NCI-H748 (cell line): ENCODE results near the gene BARD1.
"Not testable (repeated sequence)": the region's sequence is repeated elsewhere in the genome, so short reads cannot be mapped to it uniquely, and the experiment has no call there.

Experiments used
- DNase-seq: peaks from one replicate; lab custom pipeline; 2025; ENCODE audit not compliant: unreplicated experiment; lab: John Stamatoyannopoulos, UW

BARD1 gene

DNA sequence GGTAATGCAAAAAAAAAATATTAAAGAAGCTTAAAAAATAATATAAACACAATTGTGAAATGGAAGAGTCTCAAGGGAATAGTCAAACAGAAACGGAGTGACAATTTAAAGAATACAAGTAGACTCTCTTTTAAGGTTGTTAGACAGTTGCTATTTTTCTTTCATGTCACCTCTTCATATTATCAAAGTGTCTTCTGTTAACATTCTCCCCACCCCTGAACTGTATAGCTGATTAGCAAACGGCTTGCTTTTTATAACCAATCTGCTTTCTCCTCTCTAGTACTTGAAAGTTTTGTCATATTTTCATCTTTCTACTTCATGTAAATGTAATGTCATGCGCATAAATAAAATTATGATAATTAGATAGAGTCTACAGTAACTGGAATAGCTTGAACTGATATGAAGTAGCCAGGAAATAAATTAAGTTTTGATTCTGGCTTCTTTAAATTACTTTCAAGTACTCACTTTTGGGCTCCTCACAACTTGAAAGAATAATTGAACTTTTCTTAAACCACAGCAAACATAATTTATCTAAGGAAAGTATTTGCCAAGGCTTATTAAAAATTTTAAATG is 37.0 kb downstream of the BARD1 start:
- no peak for DNase-seq

DNA sequence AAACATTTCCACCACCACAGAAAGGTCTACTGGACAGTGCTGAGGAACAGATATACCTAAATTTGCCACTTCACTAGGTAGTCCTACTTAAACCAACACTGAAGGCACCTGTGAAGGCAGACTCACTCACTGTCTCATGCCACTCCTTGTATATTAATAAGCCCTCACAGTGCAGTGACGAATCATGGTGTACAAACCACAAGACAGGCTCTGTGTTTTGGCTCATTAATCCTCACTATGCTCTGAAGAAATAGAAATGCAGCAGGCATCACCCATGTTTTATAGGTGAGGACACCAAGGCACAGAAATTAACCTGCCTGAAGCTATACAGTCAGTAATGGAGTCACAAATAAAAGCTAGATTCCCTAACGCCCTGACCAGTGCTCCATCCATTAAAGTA is 44.3 kb downstream of the BARD1 start:
- no peak for DNase-seq

DNA sequence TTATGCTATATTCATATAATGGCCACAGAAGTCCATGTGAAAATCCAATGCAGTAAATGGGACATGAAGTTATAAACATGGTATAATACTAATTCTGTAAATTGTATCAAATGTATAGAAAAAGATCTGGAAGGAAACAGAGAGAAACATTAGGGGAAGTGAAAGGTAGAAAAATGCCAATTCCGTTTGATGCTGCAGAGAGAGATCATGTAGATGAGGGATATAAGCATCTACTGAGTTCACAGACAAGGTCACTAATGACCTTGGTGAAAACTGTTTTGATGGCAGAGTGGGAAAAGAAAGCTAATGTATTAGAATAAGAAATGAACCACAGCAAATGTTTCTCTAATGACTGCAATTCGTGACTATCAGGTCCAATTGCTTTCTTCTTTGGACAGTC is 56.0 kb downstream of the BARD1 start:
- DNase-seq: no peak

DNA sequence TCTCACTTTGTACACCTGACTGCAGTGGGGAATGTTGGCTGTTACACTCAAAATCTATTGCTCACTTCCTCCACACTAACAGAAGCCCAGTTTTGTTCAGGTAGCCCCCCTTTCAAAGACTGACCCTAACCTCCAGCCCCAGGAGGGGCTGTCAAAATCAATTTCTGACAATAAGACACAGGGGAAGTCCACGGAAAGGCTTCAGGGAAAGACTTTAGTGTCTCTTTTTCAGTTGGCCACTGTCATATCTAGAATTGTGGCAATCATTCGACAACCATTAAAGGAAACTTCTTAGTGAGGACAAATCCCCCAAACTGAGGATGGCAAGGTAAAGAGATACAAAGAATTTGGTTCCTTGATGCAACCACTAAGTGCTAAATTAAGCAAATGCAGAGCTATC is 59.0 kb downstream of the BARD1 start:
- no peak for DNase-seq

DNA sequence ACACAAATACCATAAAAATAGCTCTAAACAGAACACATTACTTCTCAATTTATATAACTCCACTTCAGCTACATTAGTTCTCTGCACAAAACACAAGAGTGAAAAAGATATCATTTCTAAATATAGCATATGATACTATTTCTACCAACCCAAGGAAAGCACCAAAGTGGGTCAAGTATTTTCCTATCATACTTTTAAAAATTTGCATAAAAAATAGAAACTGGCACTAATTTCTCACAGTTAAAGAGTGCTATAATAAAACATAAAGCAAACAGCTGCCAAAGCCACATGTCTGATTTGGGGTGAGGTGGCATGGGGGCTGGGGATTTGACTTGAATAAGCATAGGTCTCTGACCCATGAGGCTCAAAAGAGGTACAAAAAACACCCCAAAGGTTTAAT is 61.5 kb downstream of the BARD1 start:
- DNase-seq: no peak

DNA sequence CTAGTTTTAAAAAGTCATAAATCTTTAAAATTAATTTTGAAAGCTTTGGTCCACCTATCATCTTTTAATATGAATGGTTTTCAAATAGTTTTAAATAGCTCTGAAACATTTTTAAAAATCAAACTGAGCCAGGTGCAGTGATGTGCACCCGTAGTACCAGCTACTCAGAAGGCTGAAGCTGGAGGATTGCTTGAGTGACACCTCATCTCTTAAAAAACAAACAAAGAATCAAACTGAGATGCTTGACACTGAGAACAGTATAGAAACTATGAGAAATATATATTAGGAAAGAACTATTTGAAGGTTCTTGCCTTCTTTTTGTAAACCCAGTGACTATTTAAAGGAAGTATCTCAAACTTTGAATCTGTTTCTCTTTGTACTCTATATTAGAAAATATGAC is 67.4 kb downstream of the BARD1 start:
- DNase-seq: no peak

DNA sequence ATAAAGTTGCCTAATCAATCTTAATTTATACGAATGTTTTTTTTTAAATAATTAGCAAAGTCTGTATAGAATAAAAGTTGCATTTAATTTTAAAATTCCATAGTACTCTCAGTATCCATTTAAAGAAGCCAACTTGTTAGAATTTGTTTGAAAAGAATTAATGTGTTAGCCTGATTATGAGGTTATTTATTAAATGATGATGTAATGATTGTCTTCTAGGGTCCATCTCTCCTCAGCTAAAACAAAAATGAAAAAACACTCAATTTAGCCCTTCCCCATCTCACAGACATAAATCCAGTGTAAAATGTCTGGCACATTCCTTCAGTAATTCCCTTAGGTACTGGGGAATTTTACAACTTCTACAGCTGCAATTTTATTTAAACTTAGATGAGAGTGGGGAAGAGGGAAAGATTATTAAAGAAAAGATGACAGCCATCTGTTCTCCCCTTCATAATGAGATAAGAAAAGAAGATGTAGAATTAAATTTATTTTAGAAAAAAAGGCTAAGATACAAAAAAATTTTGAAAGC is 68.6 kb downstream of the BARD1 start:
- no peak for DNase-seq

DNA sequence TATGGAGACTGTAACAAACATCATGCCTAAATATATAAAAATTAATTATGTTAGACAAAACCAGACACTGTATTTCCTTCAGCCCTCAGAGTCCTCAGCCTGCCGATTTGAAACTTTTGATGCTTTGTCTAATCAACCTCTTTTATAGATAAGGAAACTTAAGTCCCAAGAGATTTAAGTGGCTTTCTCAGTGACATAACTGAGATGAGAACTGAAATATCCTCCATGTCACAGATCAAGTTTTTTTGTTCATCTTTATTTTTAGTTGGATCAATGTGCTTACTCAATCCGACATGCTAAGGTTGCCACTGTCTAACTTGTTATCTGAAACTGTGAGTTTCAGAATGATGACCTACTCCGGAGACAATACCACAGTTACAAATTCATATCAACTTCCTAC is 72.3 kb downstream of the BARD1 start:
- no peak for DNase-seq

DNA sequence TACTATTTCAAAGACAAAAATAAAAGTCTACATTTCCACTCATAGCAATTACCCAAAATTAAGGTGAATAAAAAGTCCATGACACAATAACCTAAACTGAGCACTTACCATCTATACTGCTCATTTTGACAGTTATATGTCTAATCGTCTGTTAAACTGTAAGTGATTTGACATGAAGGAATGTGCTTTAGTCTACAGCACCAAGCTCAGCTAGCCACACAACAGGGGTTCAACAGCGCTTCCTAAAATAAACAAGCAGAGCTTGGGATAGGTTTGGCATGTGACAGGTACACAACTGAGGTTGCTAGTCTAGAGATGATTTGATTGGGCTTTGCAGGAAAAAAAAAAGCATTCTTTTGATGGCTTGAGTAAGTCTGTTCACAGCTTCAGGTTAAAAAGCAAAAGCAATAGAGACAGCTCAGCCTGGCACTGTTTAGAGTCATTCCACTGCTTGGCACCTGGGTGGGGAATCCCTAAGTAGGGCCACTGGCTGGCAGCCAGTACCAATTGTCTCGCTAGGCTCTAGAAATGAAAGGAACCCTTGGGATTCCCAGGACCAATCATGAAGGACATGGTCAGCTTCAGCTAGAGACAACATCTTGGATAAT is 78.6 kb downstream of the BARD1 start:
- peak; percentile 11 for DNase-seq

DNA sequence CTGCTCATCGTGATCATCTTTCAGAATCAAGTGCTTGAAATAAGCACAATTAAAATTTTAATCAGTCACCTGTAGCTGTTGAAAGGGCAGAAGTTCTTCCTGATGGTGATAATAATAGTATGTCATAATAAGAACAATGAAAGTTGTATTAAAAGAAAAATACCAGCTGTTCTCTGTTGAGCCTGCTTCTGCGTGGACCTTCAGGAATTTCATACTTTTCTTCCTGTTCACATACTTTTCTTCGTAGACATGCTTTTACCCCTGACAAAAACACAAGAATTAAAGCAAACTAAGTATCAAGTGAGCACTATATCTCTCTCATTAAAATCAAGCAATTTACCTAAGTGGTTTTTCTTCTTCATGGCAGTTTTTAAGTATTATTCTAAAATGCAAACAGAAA is 79.2 kb downstream of the BARD1 start:
- DNase-seq: no peak

DNA sequence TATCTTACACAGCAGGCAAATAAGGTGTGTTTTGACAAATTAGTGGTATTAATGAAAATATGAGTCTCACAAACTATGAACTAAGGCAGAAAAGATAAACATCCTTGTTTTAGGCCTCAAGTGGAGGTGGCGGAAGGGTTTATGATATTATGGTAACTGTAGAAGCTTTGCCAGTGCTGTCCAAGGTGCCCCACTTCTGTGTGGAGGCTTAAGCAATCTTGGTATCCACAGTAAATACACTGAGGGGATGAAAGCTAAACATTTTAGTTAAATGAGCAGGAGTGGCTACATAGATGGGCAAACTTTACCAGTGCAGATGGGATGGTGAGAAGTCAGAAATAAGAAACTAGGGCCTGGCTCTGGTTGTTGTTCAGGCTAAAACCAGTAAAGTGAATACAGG is 84.7 kb downstream of the BARD1 start:
- DNase-seq: no peak

DNA sequence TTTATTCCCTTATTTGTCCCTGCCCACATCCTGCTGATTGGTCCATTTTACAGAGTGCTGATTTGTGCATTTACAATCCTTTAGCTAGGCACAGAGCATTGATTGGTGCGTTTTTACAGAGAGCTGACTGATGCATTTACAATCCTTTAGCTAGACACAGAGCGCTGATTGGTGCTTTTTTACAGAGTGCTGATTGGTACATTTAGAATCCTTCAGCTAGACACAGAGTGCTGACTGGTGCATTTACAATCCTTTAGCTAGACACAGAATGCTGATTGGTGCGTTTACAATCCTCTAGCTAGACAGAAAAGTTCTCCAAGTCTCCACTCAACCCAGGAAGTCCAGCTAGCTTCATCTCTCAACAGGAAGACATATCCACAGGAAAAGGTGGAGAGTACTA is 91.6 kb downstream of the BARD1 start:
- DNase-seq: not testable (repeated sequence)

DNA sequence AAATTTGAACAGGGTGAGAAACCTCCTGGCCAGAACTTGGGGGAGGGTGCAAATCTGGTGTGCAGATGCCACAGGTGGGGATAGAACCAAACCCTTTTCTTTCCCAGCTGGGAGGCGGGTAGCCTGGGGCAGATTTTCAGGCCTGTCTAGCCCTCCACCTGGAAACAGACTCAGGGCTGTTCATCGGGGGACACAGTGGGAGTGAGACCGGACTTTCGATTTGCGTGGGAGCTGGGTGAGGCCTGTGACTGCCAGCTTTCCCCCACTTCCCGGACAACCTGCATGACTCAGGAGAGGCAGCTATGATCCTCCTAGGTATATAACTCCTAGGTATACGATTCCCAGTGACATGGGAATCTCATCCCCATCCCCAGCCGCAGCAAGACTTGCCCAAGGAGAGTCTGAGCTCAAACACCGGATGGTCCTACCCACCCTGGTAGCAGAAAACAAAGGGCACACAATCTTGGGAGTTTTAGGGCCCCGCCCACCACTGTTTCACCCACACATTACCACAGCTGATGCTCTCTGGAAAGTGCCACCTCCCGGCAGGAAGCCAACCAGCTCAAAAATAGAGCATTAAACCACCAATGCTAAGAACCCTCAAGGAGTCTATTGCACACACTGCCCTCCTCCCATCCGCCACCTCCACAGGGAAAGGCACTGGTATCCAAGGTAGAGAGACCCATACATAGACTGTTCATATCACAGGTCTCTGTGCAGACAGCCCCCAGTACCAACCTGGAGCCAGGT is 92.5 kb downstream of the BARD1 start:
- no peak for DNase-seq

DNA sequence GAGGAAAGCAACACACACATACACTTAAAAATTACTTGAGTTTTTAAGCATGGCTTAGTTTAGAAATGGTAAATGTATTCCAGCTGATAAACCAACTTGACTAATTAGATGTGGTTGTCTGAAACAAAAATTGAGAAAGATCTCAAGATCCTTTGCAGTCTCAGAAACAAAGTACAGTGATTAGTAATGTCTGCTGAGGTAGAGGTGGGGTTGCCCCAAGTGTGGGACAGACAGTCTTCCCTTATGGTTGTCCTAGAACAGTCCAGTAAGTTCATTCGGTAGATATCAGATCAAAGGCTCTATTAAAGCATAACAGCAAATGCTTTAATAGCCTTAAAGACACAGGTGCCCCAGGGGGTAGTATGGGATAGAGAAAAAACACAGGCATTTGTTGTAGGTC is 94.5 kb downstream of the BARD1 start:
- no peak for DNase-seq

DNA sequence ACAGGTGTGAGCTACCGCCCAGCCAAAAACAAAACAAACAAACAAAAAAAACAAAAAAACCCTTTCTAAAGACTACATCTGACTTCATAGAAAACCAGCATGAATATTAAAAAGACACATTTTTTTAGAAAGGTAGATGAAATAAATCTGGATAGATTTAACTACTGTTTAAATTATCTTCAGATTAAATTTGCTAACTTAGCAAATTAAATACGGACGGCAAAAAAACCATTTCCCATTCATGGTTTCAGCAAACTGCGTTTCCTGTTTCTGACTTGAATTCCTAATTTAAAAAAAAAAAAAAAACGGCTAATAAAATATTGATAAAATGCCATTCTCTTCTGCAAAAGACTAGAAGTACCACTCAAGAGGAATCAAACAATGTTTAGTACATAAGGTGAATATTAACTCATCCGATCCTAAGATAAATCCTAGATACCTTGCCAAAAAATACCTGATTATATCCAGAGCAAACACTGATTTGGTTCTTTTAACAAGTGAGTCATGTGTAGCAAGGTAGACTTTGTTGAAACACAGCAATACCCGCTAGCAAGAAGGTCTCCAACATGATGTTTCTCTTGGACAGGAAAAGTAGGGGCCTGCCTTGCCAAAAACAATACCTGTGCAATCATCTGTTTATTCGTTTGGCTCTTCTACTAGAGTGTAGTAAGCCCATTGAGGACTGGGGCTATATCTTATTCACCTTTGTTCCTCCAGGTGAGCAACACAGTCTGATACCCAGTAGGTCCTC is 96.2 kb downstream of the BARD1 start:
- DNase-seq: no peak

DNA sequence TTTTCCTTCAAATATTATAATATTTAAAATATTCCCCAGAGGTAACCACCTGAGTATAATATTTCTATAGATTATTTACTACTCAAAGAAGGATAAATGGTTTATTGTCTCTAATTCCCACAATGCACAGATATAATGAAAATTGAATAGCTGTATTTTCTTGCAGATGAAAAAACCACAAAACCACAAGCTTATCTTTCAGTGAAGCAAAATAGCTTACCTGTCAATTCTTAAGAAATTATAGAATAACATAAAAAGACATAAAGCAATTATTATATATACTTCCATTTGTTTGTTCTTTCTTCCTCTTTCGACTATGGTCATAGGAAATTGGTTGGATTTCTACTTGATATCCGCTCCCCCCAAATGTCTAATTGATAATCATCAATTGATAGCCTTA is 98.8 kb downstream of the BARD1 start:
- no peak for DNase-seq

DNA sequence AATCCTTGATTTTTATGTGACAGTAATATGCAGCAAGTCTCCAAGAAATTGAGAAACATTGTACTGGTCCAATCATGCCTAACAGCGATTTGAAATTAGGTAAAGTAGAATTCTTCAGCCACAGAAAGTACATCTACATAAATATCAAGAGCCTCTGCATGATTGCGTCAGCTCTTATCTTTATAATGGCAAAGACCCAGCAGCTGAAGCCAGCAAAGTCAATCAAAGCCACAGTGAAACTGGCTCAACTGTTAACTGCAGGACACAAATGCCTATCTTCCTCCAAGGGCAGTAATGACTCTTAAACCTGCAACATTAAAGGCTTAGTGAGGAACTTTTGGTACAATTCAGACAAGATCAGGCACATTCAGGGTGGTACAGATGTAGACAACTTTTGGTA is 102.5 kb downstream of the BARD1 start:
- peak; percentile 17 for DNase-seq

DNA sequence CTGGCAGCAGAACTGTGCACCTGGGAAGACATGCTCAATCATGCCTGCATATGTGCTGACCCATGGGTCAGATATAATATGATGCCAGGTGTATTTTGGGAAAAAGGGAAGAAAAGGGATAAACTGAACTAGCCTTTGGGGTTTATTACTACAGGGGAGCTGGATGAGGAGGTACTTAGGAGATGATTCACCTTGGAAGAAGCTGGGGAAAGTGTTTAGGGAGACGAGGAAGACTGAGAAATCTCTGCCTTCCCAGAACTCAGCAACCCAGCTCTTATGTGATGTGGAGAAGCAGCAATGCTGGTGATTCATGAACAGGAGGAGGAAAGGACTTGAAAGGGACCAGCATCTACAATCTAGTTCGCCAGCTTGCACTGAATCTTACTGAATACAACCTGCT is 110.2 kb downstream of the BARD1 start:
- DNase-seq: no peak

DNA sequence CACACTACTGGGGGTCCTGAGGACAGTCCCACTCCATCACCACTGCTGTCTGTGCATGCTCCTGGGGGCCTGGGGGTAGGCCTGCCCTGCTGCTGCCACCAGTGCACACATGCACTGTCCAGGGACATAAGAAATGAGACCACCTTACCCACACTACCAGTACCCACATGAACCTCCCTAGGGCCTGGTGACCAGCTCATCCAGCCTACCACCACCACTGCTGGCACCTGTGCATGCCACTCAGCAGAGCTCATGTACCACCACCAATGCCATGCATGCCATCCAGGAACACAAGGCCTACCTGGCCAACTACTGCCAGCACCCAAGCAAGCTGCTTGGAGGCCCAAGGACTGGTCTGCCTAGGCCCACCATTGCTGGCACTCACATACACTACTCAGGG is 112.8 kb downstream of the BARD1 start:
- no peak for DNase-seq

DNA sequence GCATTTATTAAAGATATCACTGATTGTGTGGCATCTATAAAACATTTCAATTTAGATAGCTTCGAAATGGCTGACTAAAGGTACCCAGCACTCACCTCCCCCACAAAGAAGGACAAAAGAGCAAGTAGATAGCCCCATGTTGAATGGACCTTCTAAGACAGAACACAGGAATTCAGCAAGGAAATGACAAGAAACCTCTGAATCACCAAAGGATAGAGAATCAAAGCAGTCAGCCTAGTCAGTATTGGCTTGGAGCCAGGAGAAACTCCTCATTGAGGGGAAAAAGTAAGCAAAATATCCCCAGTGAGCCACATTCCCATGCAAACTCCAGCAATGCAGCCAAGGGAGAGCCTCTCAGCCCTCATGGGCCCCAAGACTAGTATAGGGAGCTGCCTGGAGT is 113.7 kb downstream of the BARD1 start:
- DNase-seq: no peak

DNA sequence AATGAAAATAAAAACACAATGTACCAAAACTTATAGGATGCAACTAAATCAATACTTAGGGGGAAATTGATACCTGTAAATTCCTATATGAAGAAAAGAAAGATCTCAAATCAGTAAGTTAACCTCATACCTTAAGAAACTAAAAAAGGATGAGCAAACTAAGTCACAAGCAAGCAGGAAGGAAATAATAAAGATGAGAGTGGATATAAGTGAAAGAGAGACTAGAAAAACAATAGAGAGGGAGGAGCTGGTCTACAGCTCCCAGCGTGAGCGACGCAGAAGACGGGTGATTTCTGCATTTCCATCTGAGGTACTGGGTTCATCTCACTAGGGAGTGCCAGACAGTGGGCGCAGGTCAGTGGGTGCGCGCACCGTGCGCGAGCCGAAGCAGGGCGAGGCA is 125.9 kb downstream of the BARD1 start:
- peak; percentile 17 for DNase-seq

DNA sequence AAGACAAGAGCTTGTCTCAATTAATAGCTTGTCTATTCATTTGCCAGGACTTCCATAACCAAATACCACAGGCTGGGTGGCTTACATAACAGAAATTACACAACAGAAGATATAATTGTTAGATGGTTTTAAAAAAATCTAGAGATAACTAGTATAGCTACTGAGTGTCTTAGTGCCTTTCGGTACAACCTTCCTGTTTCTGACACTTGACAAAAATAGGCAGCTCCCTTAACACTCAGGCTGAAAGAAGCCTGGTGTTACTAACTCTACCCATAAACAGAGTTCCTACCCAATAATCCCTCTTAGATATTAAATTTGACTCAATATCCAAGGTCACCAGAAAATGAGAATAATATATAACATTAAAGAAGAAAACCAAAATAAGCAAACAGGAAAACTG is 129.7 kb downstream of the BARD1 start:
- no peak for DNase-seq
